K562 (cell line): ENCODE data around the gene STX1A. TPM values are rescaled to one million over a fixed set of nuclear protein-coding genes. Genes with fewer than 3 reads are reported as not detected.

ENCODE experiments used
- ASH1L ChIP-seq: fragments of 450-650 bp; IDR thresholded peaks from 2 replicates; pipeline ENCODE4 v1.6.1; 2018; ENCODE audit warnings: borderline replicate concordance, mild to moderate bottlenecking, low read depth; ENCODE audit not compliant: partially characterized antibody
- BDP1 ChIP-seq: IDR thresholded peaks from 3 replicates; pipeline ENCODE4 v1.6.1; 2011; ENCODE audit not compliant: insufficient read length, insufficient read depth
- CREB1 ChIP-seq, 2 experiments: sonication (generic) in 1 of 2; formaldehyde crosslinking in 1 of 2; IDR thresholded peaks; 2 replicates each; pipeline versions ENCODE4 v1.6.1 to v1.8.0; 2012 to 2022; ENCODE audit warnings: inconsistent platforms in 1 of 2, mild to moderate bottlenecking in 1 of 2, missing genetic modification reagents in 1 of 2, moderate library complexity in 1 of 2
- HCFC1 ChIP-seq: IDR thresholded peaks from 2 replicates; pipeline ENCODE4 v1.6.1; 2012; ENCODE audit warnings: low read depth, low read length, improper control_type of control experiment
- LEF1 ChIP-seq: fragments of 450-650 bp; IDR thresholded peaks from 2 replicates; pipeline ENCODE4 v1.6.1; 2016; ENCODE audit warnings: mild to moderate bottlenecking
- MXD1 ChIP-seq: fragments of 250-450 bp; sonication (Bioruptor Pico); IDR thresholded peaks from 2 replicates; pipeline ENCODE4 v1.8.0; 2021; ENCODE audit warnings: borderline replicate concordance, mild to moderate bottlenecking, moderate library complexity; ENCODE audit not compliant: poor library complexity, severe bottlenecking
- NONO ChIP-seq, 2 experiments: fragments of 200-400 bp in 1 of 2; fragments of 450-650 bp in 1 of 2; formaldehyde crosslinking in 1 of 2; IDR thresholded peaks; 2 replicates each; pipeline ENCODE4 v1.6.1; 2017; ENCODE audit warnings: low read depth in 2 of 2, mild to moderate bottlenecking in 2 of 2, moderate library complexity in 2 of 2, low read length in 1 of 2
- PHF21A ChIP-seq: fragments of 450-650 bp; IDR thresholded peaks from 2 replicates; pipeline ENCODE4 v1.6.1; 2017; ENCODE audit warnings: low read depth, borderline replicate concordance
- RAD51 ChIP-seq: fragments of 450-650 bp; IDR thresholded peaks from 2 replicates; pipeline ENCODE4 v1.7.1; 2016; ENCODE audit warnings: low read depth, mild to moderate bottlenecking, borderline replicate concordance
- RERE ChIP-seq: sonication (generic); formaldehyde crosslinking; IDR thresholded peaks from 2 replicates; pipeline ENCODE4 v1.8.0; 2023; ENCODE audit warnings: missing genetic modification reagents, mild to moderate bottlenecking, borderline replicate concordance
- TAL1 ChIP-seq: fragments of 450-650 bp; IDR thresholded peaks from 2 replicates; pipeline ENCODE4 v1.6.1; 2016; ENCODE audit warnings: mild to moderate bottlenecking
- TFE3 ChIP-seq: fragments of 450-650 bp; formaldehyde crosslinking; IDR thresholded peaks from 2 replicates; pipeline ENCODE4 v1.4.0; 2020; ENCODE audit warnings: mild to moderate bottlenecking, mixed read lengths
- ZBTB8A ChIP-seq: fragments of 450-650 bp; IDR thresholded peaks from 2 replicates; pipeline ENCODE4 v1.6.1; 2018; ENCODE audit warnings: mild to moderate bottlenecking, moderate library complexity; ENCODE audit not compliant: partially characterized antibody
- ZNF347 ChIP-seq: fragments of 450-650 bp; formaldehyde crosslinking; IDR thresholded peaks from 2 replicates; pipeline ENCODE4 v1.4.0; 2020; ENCODE audit warnings: low read depth, mild to moderate bottlenecking, moderate library complexity
- ZNF592 ChIP-seq: fragments of 450-650 bp; IDR thresholded peaks from 2 replicates; pipeline ENCODE4 v1.6.1; 2017; ENCODE audit warnings: antibody characterized with exemption, mild to moderate bottlenecking
- polyA plus RNA-seq, 8 experiments: library from polyadenylated mRNA; depleted of rRNA in 4 of 8; stranded (reverse) in 5 of 8; unstranded in 3 of 8; fragments of >200 nt; fragmentation: Nextera tagmentation in 2 of 8; fragmentation: Illumina TruSeq in 1 of 8; extraction: Ambion mirVana in 2 of 8; extraction: Trizol in 1 of 8; gene quantifications; 2 replicates each; pipeline versions ENCODE4 v1.2.1 to v1.2.3, GENCODE V29; 2011 to 2014; ENCODE audit warnings: inconsistent platforms in 1 of 8, missing spikeins in 1 of 8
- total RNA-seq, 7 experiments: library from RNA; depleted of rRNA in 6 of 7; stranded (reverse); fragments of >200 nt in 6 of 7; fragmentation: Illumina TruSeq in 2 of 7; extraction: Trizol in 2 of 7; gene quantifications; 2 replicates each; pipeline versions ENCODE4 v1.2.1 to v1.2.3, GENCODE V29; 2011 to 2021; ENCODE audit warnings: low replicate concordance in 1 of 7

The STX1A gene
- total and polyA plus RNA-seq, 9 of the 15 experiments (the other 6 are each of a cell fraction or from before 2014, with no cell fraction given) = 0.04 to 15.1 (median 6.3) TPM

- TF ChIP-seq ZNF347 (CRISPR knock-in tag) = 0 out of 2 replicates have a peak, but pooled peaks have one; percentile 61
- TF ChIP-seq MXD1 = no peak
- peak; percentile 39; the same call in 1 of the 2 replicates for TF ChIP-seq CREB1 (IDR thresholded peaks at IDR 0.05)
- 0 out of 2 replicates have a peak, but pooled peaks have one; percentile 23 for TF ChIP-seq CREB1 (CRISPR knock-in tag; IDR thresholded peaks at IDR 0.05)
- peak in 1 of 2 experiments; percentile 66; a peak in 1 of 4 replicates for TF ChIP-seq NONO (IDR thresholded peaks at IDR 0.05; ENCODE audit: low read depth in 2 of 2, low read length in 1 of 2)
- TF ChIP-seq BDP1 = no peak
- TF ChIP-seq RERE (CRISPR knock-in tag) = no peak
- no peak for TF ChIP-seq HCFC1
- TF ChIP-seq PHF21A = peak; percentile 85
- TF ChIP-seq TFE3 (CRISPR knock-in tag) = no peak
- peak; percentile 96 for TF ChIP-seq LEF1
- TF ChIP-seq TAL1 = peak; percentile 93
- TF ChIP-seq ASH1L = no peak
- no peak; the same call in 1 of the 2 replicates for TF ChIP-seq RAD51
- TF ChIP-seq ZNF592 = no peak; the same call in 1 of the 2 replicates
- TF ChIP-seq ZBTB8A = no peak
These were observed 3.7 kb downstream of the STX1A start (continued) for GRCh38 chr7:73715648-73716317.
